Loucy (cell line): ENCODE data around the gene FMN1.

Experiments used
- EZH2phosphoT487 ChIP-seq: fragments of 200-600 bp; IDR thresholded peaks from 2 replicates; pipeline ENCODE4 v1.6.1; 2018; ENCODE audit warnings: antibody characterized with exemption, mild to moderate bottlenecking, moderate library complexity, borderline replicate concordance
- TF ChIP-seq, protein P1 (sequence below): fragments of 200-600 bp; sonication (generic); conservative IDR thresholded peaks from 2 replicates; pipeline ENCODE4 v1.5.1; 2014; ENCODE audit warnings: mild to moderate bottlenecking, antibody characterized with exemption, low read length

DNA sequence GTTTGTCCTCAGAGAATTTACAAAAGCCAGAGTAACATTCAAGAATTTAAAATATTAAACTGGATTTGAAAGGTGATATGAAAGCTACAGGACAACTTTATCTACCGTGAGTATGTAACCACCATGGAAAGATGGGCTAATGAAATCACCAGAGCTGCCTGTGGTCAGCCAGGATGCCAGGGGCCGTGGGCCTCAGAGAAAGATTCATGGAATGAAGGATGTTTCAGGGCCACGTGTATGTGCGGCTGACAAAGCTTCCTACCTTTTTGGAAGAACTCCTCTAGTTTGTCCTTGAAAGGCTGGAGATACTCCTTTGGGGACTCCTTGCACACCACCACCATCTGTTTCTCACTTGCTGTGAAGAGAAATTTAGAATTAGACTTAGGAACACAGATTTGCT is 337.8 kb downstream of the FMN1 start:
- no peak for TF ChIP-seq EZH2phosphoT487
- TF ChIP-seq, protein P1, sequence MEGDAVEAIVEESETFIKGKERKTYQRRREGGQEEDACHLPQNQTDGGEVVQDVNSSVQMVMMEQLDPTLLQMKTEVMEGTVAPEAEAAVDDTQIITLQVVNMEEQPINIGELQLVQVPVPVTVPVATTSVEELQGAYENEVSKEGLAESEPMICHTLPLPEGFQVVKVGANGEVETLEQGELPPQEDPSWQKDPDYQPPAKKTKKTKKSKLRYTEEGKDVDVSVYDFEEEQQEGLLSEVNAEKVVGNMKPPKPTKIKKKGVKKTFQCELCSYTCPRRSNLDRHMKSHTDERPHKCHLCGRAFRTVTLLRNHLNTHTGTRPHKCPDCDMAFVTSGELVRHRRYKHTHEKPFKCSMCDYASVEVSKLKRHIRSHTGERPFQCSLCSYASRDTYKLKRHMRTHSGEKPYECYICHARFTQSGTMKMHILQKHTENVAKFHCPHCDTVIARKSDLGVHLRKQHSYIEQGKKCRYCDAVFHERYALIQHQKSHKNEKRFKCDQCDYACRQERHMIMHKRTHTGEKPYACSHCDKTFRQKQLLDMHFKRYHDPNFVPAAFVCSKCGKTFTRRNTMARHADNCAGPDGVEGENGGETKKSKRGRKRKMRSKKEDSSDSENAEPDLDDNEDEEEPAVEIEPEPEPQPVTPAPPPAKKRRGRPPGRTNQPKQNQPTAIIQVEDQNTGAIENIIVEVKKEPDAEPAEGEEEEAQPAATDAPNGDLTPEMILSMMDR = no peak
